Measurements from ENCODE around the gene EFCAB6.

DNA sequence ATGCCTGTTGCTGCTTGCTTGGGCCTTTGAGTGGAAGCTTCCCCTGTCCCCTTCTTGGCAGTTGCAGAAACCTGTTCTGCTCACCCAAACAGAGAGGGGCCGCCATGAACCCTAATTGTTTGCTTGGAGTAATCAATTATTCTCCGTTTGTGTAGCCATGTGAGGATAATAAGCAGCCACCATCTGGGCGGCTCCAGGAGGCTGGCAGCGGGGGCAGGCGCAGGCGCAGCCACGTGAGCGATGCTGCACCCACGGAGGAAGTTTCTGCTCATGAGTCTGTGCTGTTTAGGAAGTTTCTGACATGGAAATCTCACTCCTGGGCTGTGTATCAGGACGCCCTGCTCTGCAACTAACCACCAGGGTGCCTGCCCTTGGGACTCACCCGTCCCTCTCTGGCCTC is 310.2 kb downstream of the EFCAB6 start:
- TF ChIP-seq, protein P1, sequence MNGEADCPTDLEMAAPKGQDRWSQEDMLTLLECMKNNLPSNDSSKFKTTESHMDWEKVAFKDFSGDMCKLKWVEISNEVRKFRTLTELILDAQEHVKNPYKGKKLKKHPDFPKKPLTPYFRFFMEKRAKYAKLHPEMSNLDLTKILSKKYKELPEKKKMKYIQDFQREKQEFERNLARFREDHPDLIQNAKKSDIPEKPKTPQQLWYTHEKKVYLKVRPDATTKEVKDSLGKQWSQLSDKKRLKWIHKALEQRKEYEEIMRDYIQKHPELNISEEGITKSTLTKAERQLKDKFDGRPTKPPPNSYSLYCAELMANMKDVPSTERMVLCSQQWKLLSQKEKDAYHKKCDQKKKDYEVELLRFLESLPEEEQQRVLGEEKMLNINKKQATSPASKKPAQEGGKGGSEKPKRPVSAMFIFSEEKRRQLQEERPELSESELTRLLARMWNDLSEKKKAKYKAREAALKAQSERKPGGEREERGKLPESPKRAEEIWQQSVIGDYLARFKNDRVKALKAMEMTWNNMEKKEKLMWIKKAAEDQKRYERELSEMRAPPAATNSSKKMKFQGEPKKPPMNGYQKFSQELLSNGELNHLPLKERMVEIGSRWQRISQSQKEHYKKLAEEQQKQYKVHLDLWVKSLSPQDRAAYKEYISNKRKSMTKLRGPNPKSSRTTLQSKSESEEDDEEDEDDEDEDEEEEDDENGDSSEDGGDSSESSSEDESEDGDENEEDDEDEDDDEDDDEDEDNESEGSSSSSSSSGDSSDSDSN (IDR thresholded peaks at IDR 0.05; ENCODE audit: borderline replicate concordance in 1 of 2, low read depth in 2 of 2, low read length in 2 of 2): no peak
- TF ChIP-seq SIN3A (IDR thresholded peaks at IDR 0.05; ENCODE audit: borderline replicate concordance in 2 of 2, control insufficient read depth in 1 of 2, low read depth in 2 of 2, low read length in 2 of 2): no peak

All from K562 (cell line).